GF-D8 (cell line): ENCODE data around the gene PYGM.

Experiments used
- DNase-seq: peaks from one replicate; lab custom pipeline; 2025; lab: John Stamatoyannopoulos, UW

PYGM gene

GRCh38 chr11:64767344-64768299 lies 7.8 kb upstream of the PYGM start:
- DNase-seq = no peak

- no peak for DNase-seq
Measured at GRCh38 chr11:64766881-64767280, 7.1 kb upstream of the PYGM start.

- no peak for DNase-seq
Measured at GRCh38 chr11:64765851-64766665, 6.3 kb upstream of the PYGM start.

GRCh38 chr11:64765291-64765850 lies 5.6 kb upstream of the PYGM start:
- DNase-seq = no peak

- DNase-seq = no peak
Measured at GRCh38 chr11:64764753-64765152, 5.0 kb upstream of the PYGM start.

- no peak for DNase-seq
Measured at GRCh38 chr11:64764040-64764611, 4.4 kb upstream of the PYGM start.

GRCh38 chr11:64763526-64764039 lies 3.8 kb upstream of the PYGM start:
- DNase-seq = no peak

- DNase-seq = no peak
Measured at GRCh38 chr11:64762674-64763525, 3.1 kb upstream of the PYGM start.

GRCh38 chr11:64762277-64762673 lies 2.5 kb upstream of the PYGM start:
- no peak for DNase-seq

- no peak for DNase-seq
Measured at GRCh38 chr11:64760759-64761420, 1.1 kb upstream of the PYGM start.

GRCh38 chr11:64759131-64759721 lies 548 bp downstream of the PYGM start:
- DNase-seq = no peak

GRCh38 chr11:64758330-64759079 lies 1.3 kb downstream of the PYGM start:
- DNase-seq = no peak

GRCh38 chr11:64757549-64758329 lies 2.0 kb downstream of the PYGM start:
- DNase-seq = no peak

GRCh38 chr11:64755681-64756361 lies 4.0 kb downstream of the PYGM start:
- DNase-seq = no peak

- no peak for DNase-seq
Measured at GRCh38 chr11:64754919-64755662, 4.7 kb downstream of the PYGM start.

GRCh38 chr11:64754124-64754918 lies 5.5 kb downstream of the PYGM start:
- DNase-seq = no peak
